Measurements from ENCODE around the gene IFNGR2. TPM values are rescaled to one million over a fixed set of nuclear protein-coding genes. Genes with fewer than 3 reads are reported as not detected.
A peak's percentile ranks its signal among the peaks of the same experiment; 100 is the strongest.
"Not testable (repeated sequence)": the region's sequence is repeated elsewhere in the genome, so short reads cannot be mapped to it uniquely, and the experiment has no call there.

The IFNGR2 gene
- total and polyA plus RNA-seq, 2 donors from 2014 or later: 57.6 to 68.3 TPM

DNA sequence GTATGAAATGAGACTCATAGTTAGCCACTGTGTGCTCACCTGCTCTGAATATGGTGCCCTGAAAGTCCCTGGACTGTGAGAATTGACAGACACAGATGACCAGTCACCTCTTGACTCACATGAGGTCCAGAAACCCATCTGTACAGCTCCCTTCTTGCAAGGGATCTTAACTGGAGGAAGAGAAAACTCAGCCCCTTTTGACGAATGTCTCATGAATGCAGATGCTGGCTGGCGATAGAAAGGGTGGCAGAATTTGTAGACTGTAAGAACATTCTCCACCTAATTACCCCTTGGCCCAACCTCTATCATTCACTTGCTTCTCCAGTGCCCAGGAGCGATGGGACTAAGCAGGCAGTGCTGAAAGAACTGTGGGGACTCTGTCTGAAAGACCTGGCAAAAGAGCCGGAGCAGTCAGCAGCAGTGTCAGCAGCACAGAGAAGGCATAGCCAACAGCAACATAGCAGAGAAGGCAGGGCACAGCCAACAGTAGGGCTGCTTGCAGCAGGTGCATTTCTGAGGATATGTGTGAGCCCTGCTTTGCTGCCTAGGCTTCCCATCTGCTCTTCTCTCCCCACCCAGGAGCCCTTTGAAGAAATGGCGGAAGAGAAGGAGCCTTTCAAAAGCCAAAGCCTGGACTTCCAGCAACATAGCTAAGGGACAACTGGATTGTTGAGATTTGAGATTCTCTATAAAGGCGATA lies 25.8 kb upstream of the IFNGR2 start:
- Histone ChIP-seq H3K36me3 (ENCODE audit: control insufficient read depth in 2 of 3, insufficient read depth in 3 of 3, low read length in 3 of 3) (no peaks in the 10 kb centered on the region), H3K4me3 (ENCODE audit: low read length in 3 of 3) (no peak overlapping the region), H3K27me3 (ENCODE audit: control insufficient read depth, insufficient read depth, low read length) (no peaks in the 10 kb centered on the region), H3K9me3 (ENCODE audit: control insufficient read depth in 2 of 3, insufficient read depth in 1 of 3, low read length in 3 of 3) (no peaks in the 10 kb centered on the region), H3K4me1 (ENCODE audit: control insufficient read depth in 2 of 3, insufficient read depth in 2 of 3, low read depth in 1 of 3, low read length in 3 of 3) (no peaks in the 10 kb centered on the region), H3K9ac (ENCODE audit: low read length in 3 of 3) (no peak overlapping the region), H3K27ac (ENCODE audit: low read depth in 2 of 2, low read length in 2 of 2) (no peak overlapping the region)
- DNase-seq: peak in 1 of 5 donors; percentile 31
- intact Hi-C loops (cut with DNase I): loop anchor here (10.0 kb wide), 1 partner anchor 57 kb away; no protein-coding TSS in a partner anchor
- TF ChIP-seq, protein P1, sequence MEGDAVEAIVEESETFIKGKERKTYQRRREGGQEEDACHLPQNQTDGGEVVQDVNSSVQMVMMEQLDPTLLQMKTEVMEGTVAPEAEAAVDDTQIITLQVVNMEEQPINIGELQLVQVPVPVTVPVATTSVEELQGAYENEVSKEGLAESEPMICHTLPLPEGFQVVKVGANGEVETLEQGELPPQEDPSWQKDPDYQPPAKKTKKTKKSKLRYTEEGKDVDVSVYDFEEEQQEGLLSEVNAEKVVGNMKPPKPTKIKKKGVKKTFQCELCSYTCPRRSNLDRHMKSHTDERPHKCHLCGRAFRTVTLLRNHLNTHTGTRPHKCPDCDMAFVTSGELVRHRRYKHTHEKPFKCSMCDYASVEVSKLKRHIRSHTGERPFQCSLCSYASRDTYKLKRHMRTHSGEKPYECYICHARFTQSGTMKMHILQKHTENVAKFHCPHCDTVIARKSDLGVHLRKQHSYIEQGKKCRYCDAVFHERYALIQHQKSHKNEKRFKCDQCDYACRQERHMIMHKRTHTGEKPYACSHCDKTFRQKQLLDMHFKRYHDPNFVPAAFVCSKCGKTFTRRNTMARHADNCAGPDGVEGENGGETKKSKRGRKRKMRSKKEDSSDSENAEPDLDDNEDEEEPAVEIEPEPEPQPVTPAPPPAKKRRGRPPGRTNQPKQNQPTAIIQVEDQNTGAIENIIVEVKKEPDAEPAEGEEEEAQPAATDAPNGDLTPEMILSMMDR (IDR thresholded peaks at IDR 0.05; ENCODE audit: borderline replicate concordance, extremely low read depth, insufficient read depth): no peak
- FAIRE-seq: no peak

DNA sequence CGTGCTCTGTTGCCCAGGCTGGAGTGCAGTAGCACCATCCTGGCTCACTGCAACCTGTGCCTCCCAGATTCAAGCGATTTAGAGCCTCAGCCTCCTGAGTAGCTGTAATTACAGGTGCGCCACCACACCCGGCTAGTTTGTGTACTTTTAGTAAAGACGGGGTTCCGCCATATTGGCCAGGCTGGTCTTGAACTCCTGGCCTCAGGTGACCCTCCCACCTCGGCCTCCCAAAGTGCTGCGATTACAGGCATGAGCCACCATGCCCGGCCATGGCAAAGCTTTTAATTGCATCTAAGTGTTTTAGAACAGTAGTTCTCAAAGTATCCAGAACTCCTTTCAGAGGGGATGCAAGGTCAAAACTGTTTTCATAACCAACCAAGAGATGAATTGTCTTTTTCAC lies 25.1 kb upstream of the IFNGR2 start:
- FAIRE-seq (no peak), DNase-seq (peak in 1 of 5 donors; percentile 44)
- no peaks in the 10 kb centered on the region for H3K9me3 ChIP-seq (ENCODE audit: control insufficient read depth in 2 of 3, insufficient read depth in 1 of 3, low read length in 3 of 3)
- H3K4me1 ChIP-seq (ENCODE audit: control insufficient read depth in 2 of 3, insufficient read depth in 2 of 3, low read depth in 1 of 3, low read length in 3 of 3): peaks cover 0 to 5% (median 0%) of the 10 kb centered on the region in 3 donors
- intact Hi-C loops (cut with DNase I): loop anchor here (10.0 kb wide), 1 partner anchor 57 kb away; no protein-coding TSS in a partner anchor
- no peak overlapping the region for H3K27ac ChIP-seq (ENCODE audit: low read depth in 2 of 2, low read length in 2 of 2)
- H3K27me3 ChIP-seq (ENCODE audit: control insufficient read depth, insufficient read depth, low read length): no peaks in the 10 kb centered on the region
- H3K36me3 ChIP-seq (ENCODE audit: control insufficient read depth in 2 of 3, insufficient read depth in 3 of 3, low read length in 3 of 3): no peaks in the 10 kb centered on the region
- H3K9ac ChIP-seq (ENCODE audit: low read length in 3 of 3): no peak overlapping the region
- TF ChIP-seq, protein P1 (IDR thresholded peaks at IDR 0.05; ENCODE audit: borderline replicate concordance, extremely low read depth, insufficient read depth): no peak
- no peak overlapping the region for H3K4me3 ChIP-seq (ENCODE audit: low read length in 3 of 3)

DNA sequence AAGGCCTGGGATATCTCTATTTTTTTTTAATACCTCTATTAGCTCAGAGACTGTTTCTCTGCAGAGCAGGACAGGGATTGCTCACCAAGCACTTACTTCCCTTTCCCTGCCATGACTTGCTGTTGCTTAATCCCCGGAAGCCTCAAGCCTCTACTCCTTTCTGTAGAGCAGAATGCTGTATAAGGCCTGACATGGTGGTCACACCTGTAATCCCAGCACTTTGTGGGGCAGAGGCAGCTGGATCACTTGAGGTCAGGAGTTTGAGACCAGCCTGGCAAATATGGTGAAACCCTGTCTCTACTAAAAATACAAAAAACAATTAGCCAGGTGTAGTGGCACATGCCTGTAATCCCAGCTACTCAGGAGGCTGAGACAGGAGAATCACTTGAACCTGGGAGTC lies 23.3 kb upstream of the IFNGR2 start:
- intact Hi-C loops (cut with DNase I): loop anchor here (10.0 kb wide), 1 partner anchor 55 kb away; no protein-coding TSS in a partner anchor
- H3K27ac ChIP-seq (ENCODE audit: low read depth in 2 of 2, low read length in 2 of 2); H3K4me3 ChIP-seq (ENCODE audit: low read length in 3 of 3); H3K4me1 ChIP-seq (ENCODE audit: control insufficient read depth in 2 of 3, insufficient read depth in 2 of 3, low read depth in 1 of 3, low read length in 3 of 3); H3K9ac ChIP-seq (ENCODE audit: low read length in 3 of 3); FAIRE-seq; H3K27me3 ChIP-seq (ENCODE audit: control insufficient read depth, insufficient read depth, low read length); H3K36me3 ChIP-seq (ENCODE audit: control insufficient read depth in 2 of 3, insufficient read depth in 3 of 3, low read length in 3 of 3); H3K9me3 ChIP-seq (ENCODE audit: control insufficient read depth in 2 of 3, insufficient read depth in 1 of 3, low read length in 3 of 3): not testable (repeated sequence)
- DNase-seq: peak in 1 of 5 donors; percentile 36

DNA sequence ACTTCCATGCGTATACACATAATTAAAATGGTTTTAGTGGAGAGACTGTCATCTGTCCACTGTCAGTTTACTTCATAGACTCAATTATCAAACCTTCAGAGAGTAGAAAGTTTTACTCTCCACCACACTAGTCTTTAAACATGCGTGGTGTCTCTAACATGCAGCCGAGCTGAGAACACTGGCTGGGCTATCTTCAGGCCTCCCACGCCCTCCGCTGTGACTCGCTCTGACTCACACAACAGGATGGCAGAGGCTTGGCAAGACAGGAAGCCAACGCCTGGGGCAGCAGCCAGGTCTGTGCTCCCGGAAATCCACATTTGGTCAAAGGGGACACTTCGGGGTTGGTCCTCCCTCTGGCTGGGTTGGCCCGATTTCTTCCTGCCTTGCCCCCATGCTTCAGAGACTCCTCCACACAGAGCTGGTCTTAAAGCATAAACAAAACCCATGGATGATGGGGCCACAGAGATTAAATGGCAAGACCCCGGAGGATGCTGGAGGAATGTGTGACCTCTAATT lies 22.7 kb upstream of the IFNGR2 start:
- FAIRE-seq (no peak), DNase-seq (peak in 4 of 5 donors; percentile 33 to 96 (median 46))
- Histone ChIP-seq H3K4me1 (ENCODE audit: control insufficient read depth in 2 of 3, insufficient read depth in 2 of 3, low read depth in 1 of 3, low read length in 3 of 3) (peaks cover 0 to 9% (median 0%) of the 10 kb centered on the region in 3 donors), H3K27me3 (ENCODE audit: control insufficient read depth, insufficient read depth, low read length) (no peaks in the 10 kb centered on the region), H3K4me3 (ENCODE audit: low read length in 3 of 3) (no peak overlapping the region), H3K9ac (ENCODE audit: low read length in 3 of 3) (no peak overlapping the region), H3K27ac (ENCODE audit: low read depth in 2 of 2, low read length in 2 of 2) (peak overlapping the region in 1 of 2 donors; percentile 16), H3K36me3 (ENCODE audit: control insufficient read depth in 2 of 3, insufficient read depth in 3 of 3, low read length in 3 of 3) (no peaks in the 10 kb centered on the region), H3K9me3 (ENCODE audit: control insufficient read depth in 2 of 3, insufficient read depth in 1 of 3, low read length in 3 of 3) (no peaks in the 10 kb centered on the region)
- intact Hi-C loops (cut with DNase I): no loop called here
- TF ChIP-seq, protein P1 (IDR thresholded peaks at IDR 0.05; ENCODE audit: borderline replicate concordance, extremely low read depth, insufficient read depth): no peak

DNA sequence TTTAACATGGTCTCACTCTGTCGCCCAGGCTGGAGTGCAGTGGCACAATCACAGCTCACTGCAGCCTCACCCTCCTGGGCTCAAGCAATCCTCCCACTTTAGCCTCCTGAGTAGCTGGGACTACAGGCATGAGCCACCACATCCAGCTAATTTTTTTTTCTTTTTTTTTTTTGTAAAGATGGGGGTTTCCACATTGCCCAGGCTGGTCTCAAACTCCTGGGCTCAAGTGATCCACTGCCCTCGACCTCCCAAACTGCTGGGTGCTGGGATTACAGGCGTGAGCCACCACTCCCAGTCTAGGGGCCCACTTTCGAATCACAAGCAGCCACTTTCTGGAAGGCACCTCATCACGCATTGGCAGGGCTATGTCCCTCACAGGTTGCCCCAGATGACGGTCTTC lies 21.8 kb upstream of the IFNGR2 start:
- FAIRE-seq; H3K27ac ChIP-seq (ENCODE audit: low read depth in 2 of 2, low read length in 2 of 2); H3K4me1 ChIP-seq (ENCODE audit: control insufficient read depth in 2 of 3, insufficient read depth in 2 of 3, low read depth in 1 of 3, low read length in 3 of 3): not testable (repeated sequence)

More for the DNA sequence above, 21.8 kb upstream of the IFNGR2 start:
- H3K9me3 ChIP-seq (ENCODE audit: control insufficient read depth in 2 of 3, insufficient read depth in 1 of 3, low read length in 3 of 3); intact Hi-C loops (cut with DNase I); H3K27me3 ChIP-seq (ENCODE audit: control insufficient read depth, insufficient read depth, low read length); H3K9ac ChIP-seq (ENCODE audit: low read length in 3 of 3); H3K36me3 ChIP-seq (ENCODE audit: control insufficient read depth in 2 of 3, insufficient read depth in 3 of 3, low read length in 3 of 3); DNase-seq; H3K4me3 ChIP-seq (ENCODE audit: low read length in 3 of 3): not testable (repeated sequence)

All from kidney (tissue), 14 donors.